NCI-H345 treated with DMSO at 0.1 percent for 48 hours (cell line): Measurements from ENCODE around the gene STAG1.
"Not testable (repeated sequence)": the region's sequence is repeated elsewhere in the genome, so short reads cannot be mapped to it uniquely, and the experiment has no call there.

Experiments used
- DNase-seq: peaks from one replicate; lab custom pipeline; 2025; ENCODE audit not compliant: unreplicated experiment; lab: John Stamatoyannopoulos, UW

STAG1 gene

GRCh38 chr3:136514533-136514932 is 237.6 kb downstream of the STAG1 start:
- DNase-seq, result not testable (repeated sequence)

GRCh38 chr3:136513367-136513766 is 238.8 kb downstream of the STAG1 start:
- DNase-seq, result no peak

- no peak for DNase-seq
Observed at GRCh38 chr3:136512381-136512780, 239.8 kb downstream of the STAG1 start.

- DNase-seq, result no peak
Observed at GRCh38 chr3:136505676-136506075, 246.5 kb downstream of the STAG1 start.

GRCh38 chr3:136503056-136503455 is 249.1 kb downstream of the STAG1 start:
- DNase-seq, result no peak

GRCh38 chr3:136498919-136499447 is 253.2 kb downstream of the STAG1 start:
- DNase-seq, result no peak

GRCh38 chr3:136495213-136495612 is 257.0 kb downstream of the STAG1 start:
- DNase-seq, result no peak

- DNase-seq, result no peak
Observed at GRCh38 chr3:136490646-136491405, 261.4 kb downstream of the STAG1 start.

GRCh38 chr3:136485777-136486176 is 266.4 kb downstream of the STAG1 start:
- DNase-seq, result no peak

GRCh38 chr3:136476280-136476679 is 275.9 kb downstream of the STAG1 start:
- DNase-seq, result no peak

GRCh38 chr3:136474876-136475275 is 277.3 kb downstream of the STAG1 start:
- not testable (repeated sequence) for DNase-seq

GRCh38 chr3:136473716-136474326 is 278.4 kb downstream of the STAG1 start:
- no peak for DNase-seq

- no peak for DNase-seq
Observed at GRCh38 chr3:136465296-136465695, 286.9 kb downstream of the STAG1 start.

- no peak for DNase-seq
Observed at GRCh38 chr3:136464502-136464901, 287.7 kb downstream of the STAG1 start.

GRCh38 chr3:136463170-136463569 is 289.0 kb downstream of the STAG1 start:
- no peak for DNase-seq

GRCh38 chr3:136457793-136458192 is 294.4 kb downstream of the STAG1 start:
- no peak for DNase-seq

GRCh38 chr3:136456196-136456595 is 296.0 kb downstream of the STAG1 start:
- DNase-seq, result no peak

GRCh38 chr3:136444581-136444980 is 307.6 kb downstream of the STAG1 start:
- DNase-seq, result no peak

GRCh38 chr3:136437043-136437442 is 315.1 kb downstream of the STAG1 start:
- no peak for DNase-seq

GRCh38 chr3:136434429-136434828 is 317.7 kb downstream of the STAG1 start:
- no peak for DNase-seq

GRCh38 chr3:136432685-136433084 is 319.5 kb downstream of the STAG1 start:
- DNase-seq, result no peak

GRCh38 chr3:136428167-136428566 is 324.0 kb downstream of the STAG1 start:
- DNase-seq, result no peak
